ENCODE results near the gene MMP10. TPM values are rescaled to one million over a fixed set of nuclear protein-coding genes. Genes with fewer than 3 reads are reported as not detected.

Gene MMP10
- total and polyA plus RNA-seq, 2 donors (not counting 3 experiments of a cell fraction or from before 2014, with no cell fraction given): 4.3 to 15.0 TPM

GRCh38 chr11:102810950-102811660 lies 30.7 kb upstream of the MMP10 start:
- CTCF ChIA-PET: interaction anchor here (1.3 to 2.2 kb wide), 4 partner anchors 9 to 132 kb away, joined by 4 to 9 read pairs (median 6); no protein-coding TSS in a partner anchor
- BruUV-seq (replicated peaks): no TSS peak
- dilution Hi-C loops (cut with MboI; ENCODE audit: extremely low pct_ligation_motif_present, low sequenced_read_pairs): no loop called here
- H3K9me1 ChIP-seq (replicated peaks; ENCODE audit: control insufficient read depth, extremely low read depth, insufficient read depth, low read length): no peaks in the 10 kb centered on the region
- peaks cover 10 to 13% of the 10 kb centered on the region in 2 experiments for H3K27me3 ChIP-seq (ENCODE audit: control insufficient read depth in 2 of 2, insufficient read depth in 2 of 2, low read length in 2 of 2)
- DNase-seq (ENCODE audit: low read depth, low spot score): peak; percentile 34
- intact Hi-C loops (cut with micrococcal nuclease): loop anchor here (1.0 kb wide), 3 partner anchors 9 to 244 kb away; no protein-coding TSS in a partner anchor
- no peak overlapping the region for H3K9ac ChIP-seq (replicated peaks; ENCODE audit: extremely low read depth, insufficient read depth, low read length)
- POLR2A ChIA-PET: no interaction called here
- no peak overlapping the region for H3K4me2 ChIP-seq (ENCODE audit: insufficient read depth, low read length)
- H3K4me3 ChIP-seq (replicated peaks in 1 of 3; ENCODE audit: insufficient read depth in 1 of 3, low read depth in 1 of 3, low read length in 3 of 3): no peak overlapping the region
- H3K79me2 ChIP-seq (ENCODE audit: control insufficient read depth, insufficient read depth, low read length): no peaks in the 10 kb centered on the region
- peak overlapping the region; percentile 61 for H2AFZ ChIP-seq (ENCODE audit: low read depth, low read length)
- H4K20me1 ChIP-seq (replicated peaks; ENCODE audit: control insufficient read depth, extremely low read depth, insufficient read depth, low read length): no peaks in the 10 kb centered on the region
- peak; percentile 50 for FAIRE-seq
- H3K27ac ChIP-seq (ENCODE audit: insufficient read depth, low read depth, low read length): no peak overlapping the region
- no peaks in the 10 kb centered on the region for H3K4me1 ChIP-seq (ENCODE audit: control insufficient read depth, extremely low read depth, insufficient read depth, low read length)
- H3K36me3 ChIP-seq (ENCODE audit: control insufficient read depth in 2 of 2, extremely low read depth in 1 of 2, insufficient read depth in 2 of 2, low read length in 2 of 2): no peaks in the 10 kb centered on the region
- TF ChIP-seq GATA2 (IDR thresholded peaks at IDR 0.05; ENCODE audit: insufficient read depth, insufficient read length, low read depth, low read length) (peak; percentile 69), CTCF (IDR thresholded peaks at IDR 0.05; ENCODE audit: extremely low read depth in 1 of 2, insufficient read depth in 1 of 2, low read depth in 1 of 2, low read length in 2 of 2) (peak; percentile 28 to 43), JUN (IDR thresholded peaks at IDR 0.05; ENCODE audit: borderline replicate concordance, insufficient read depth, insufficient read length, low read depth) (no peak), MYC (IDR thresholded peaks at IDR 0.05; ENCODE audit: low read depth, low read length) (no peak)
- no peaks in the 10 kb centered on the region for H3K9me3 ChIP-seq (replicated peaks; ENCODE audit: control insufficient read depth, insufficient read depth, low read length)

Data from endothelial cell of umbilical vein (primary cell).